Measurements from ENCODE around the gene GBX1.

GBX1 gene

GRCh38 chr7:151167197-151167961 is at the start of gene GBX1:
TSS of gene GBX1 (minus strand) at chr7:151167694. CDS start at chr7:151167548, 146 bp downstream.
- DNase-seq, result peak in 1 of 2 donors; percentile 11

- DNase-seq, result no peak
These were observed 47.9 kb upstream of the GBX1 start for GRCh38 chr7:151215396-151215795.

GRCh38 chr7:151213826-151214225 is 46.3 kb upstream of the GBX1 start:
- DNase-seq, result no peak

GRCh38 chr7:151212626-151213025 is 45.1 kb upstream of the GBX1 start:
- DNase-seq, result no peak

GRCh38 chr7:151211155-151211772 is 43.8 kb upstream of the GBX1 start:
- no peak for DNase-seq

- no peak for DNase-seq
These were observed 42.8 kb upstream of the GBX1 start, which contains the start of gene H2BK1 for GRCh38 chr7:151210087-151210854. TSS of gene H2BK1 (minus strand) at chr7:151210488. CDS start at chr7:151210318, 170 bp downstream.

- DNase-seq, result no peak
These were observed 42.1 kb upstream of the GBX1 start for GRCh38 chr7:151209588-151209987.

- DNase-seq, result no peak
These were observed 40.9 kb upstream of the GBX1 start for GRCh38 chr7:151208253-151208862.

- DNase-seq, result no peak
These were observed 40.3 kb upstream of the GBX1 start for GRCh38 chr7:151207804-151208203.

- no peak for DNase-seq
These were observed 39.8 kb upstream of the GBX1 start for GRCh38 chr7:151207315-151207714.

- DNase-seq, result peak; percentile 16 to 74
These were observed 39.4 kb upstream of the GBX1 start for GRCh38 chr7:151206914-151207313.

GRCh38 chr7:151205730-151206129 is 38.2 kb upstream of the GBX1 start:
- DNase-seq, result no peak

- no peak for DNase-seq
These were observed 37.0 kb upstream of the GBX1 start for GRCh38 chr7:151204383-151205032.

GRCh38 chr7:151202836-151203235 is 35.3 kb upstream of the GBX1 start:
- DNase-seq, result no peak

- no peak for DNase-seq
These were observed 34.3 kb upstream of the GBX1 start for GRCh38 chr7:151201751-151202150.

GRCh38 chr7:151201344-151201743 is 33.9 kb upstream of the GBX1 start:
- DNase-seq, result no peak

GRCh38 chr7:151198945-151199848 is 31.7 kb upstream of the GBX1 start:
- no peak for DNase-seq

GRCh38 chr7:151197932-151198331 is 30.4 kb upstream of the GBX1 start:
- no peak for DNase-seq

- DNase-seq, result no peak
These were observed 28.3 kb upstream of the GBX1 start for GRCh38 chr7:151195616-151196450.

GRCh38 chr7:151194188-151194587 is 26.7 kb upstream of the GBX1 start:
- DNase-seq, result no peak
